Mucosa of descending colon (tissue), 3 donors: ENCODE data around the gene DPRX. TPM values are rescaled to one million over a fixed set of nuclear protein-coding genes. Genes with fewer than 3 reads are reported as not detected.

Source experiments
- ATAC-seq: fragments of 200-7000 bp; cut with Tn5 transposase; one replicate; pipeline ENCODE4 v1.9.1; 2020; ENCODE audit warnings: mild to moderate bottlenecking, moderate library complexity
- DNase-seq, 3 donors: peaks; one replicate each; pipeline ENCODE4 v3.0.0-alpha.2; 2020
- H3K36me3 ChIP-seq: fragments of 200-600 bp; one replicate; pipeline ENCODE4 v1.8.0; 2021; ENCODE audit warnings: low read depth, mild to moderate bottlenecking
- H3K4me1 ChIP-seq: fragments of 200-600 bp; one replicate; pipeline ENCODE4 v1.8.0; 2021; ENCODE audit warnings: low read depth, mild to moderate bottlenecking
- H3K4me3 ChIP-seq: fragments of 200-600 bp; one replicate; pipeline ENCODE4 v1.8.0; 2021; ENCODE audit warnings: mild to moderate bottlenecking
- H3K9me3 ChIP-seq: fragments of 200-600 bp; one replicate; pipeline ENCODE4 v1.8.0; 2021; ENCODE audit warnings: mild to moderate bottlenecking
- intact Hi-C, 2 donors: fragments of 100-400 bp; cut with DNase I in 1 of 2; cut with micrococcal nuclease in 1 of 2; formaldehyde crosslinking; loops; one replicate each; pipeline versions ENCODE4 v1.11.0 to v1.11.1; 2022; cut with DNase I, micrococcal nuclease
- total RNA-seq, 3 donors: library from RNA; stranded (reverse); fragmentation: NEBNext Ultra II Directional in 2 of 3; extraction: Animal tissue kit (Norgen Biotek cat#: 25700) in 2 of 3; gene quantifications; one replicate each; pipeline versions ENCODE4 v1.2.1 to v1.2.4, GENCODE V29; 2021 to 2023
- TF ChIP-seq, protein P1 (sequence below): fragments of 200-600 bp; IDR thresholded peaks from one replicate; pipeline ENCODE4 v1.8.0; 2022; ENCODE audit warnings: antibody characterized with exemption, mild to moderate bottlenecking
- donor health status: DM: no; HTN: no; CAD: no; lungs with moderate emphysema.
- donor health status: DM: no; HTN: no; CAD: no.
- donor health status: DM: no; HTN: yes; CAD: no.

DPRX gene
- total RNA-seq, 3 donors from 2014 or later: not detected

DNA sequence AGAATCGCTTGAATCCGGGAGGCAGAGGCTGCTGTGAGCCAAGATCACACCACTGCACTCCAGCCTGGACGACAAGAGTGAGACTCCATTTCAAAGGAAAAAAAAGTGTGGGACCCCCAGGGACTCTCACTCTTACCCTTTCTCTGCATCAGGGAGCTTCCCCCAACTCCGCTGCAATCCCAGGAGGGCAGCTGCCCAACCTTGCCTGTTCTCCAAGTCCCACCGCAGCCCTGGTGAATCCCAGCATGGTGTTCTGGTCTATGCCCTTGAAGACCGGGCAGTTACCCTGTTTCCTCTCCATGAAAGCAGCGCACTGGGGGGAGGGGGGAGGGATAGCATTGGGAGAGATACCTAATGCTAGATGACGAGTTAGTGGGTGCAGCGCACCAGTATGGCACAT lies 35.7 kb upstream of the DPRX start:
- intact Hi-C loops: no loop called here
- TF ChIP-seq, protein P1, sequence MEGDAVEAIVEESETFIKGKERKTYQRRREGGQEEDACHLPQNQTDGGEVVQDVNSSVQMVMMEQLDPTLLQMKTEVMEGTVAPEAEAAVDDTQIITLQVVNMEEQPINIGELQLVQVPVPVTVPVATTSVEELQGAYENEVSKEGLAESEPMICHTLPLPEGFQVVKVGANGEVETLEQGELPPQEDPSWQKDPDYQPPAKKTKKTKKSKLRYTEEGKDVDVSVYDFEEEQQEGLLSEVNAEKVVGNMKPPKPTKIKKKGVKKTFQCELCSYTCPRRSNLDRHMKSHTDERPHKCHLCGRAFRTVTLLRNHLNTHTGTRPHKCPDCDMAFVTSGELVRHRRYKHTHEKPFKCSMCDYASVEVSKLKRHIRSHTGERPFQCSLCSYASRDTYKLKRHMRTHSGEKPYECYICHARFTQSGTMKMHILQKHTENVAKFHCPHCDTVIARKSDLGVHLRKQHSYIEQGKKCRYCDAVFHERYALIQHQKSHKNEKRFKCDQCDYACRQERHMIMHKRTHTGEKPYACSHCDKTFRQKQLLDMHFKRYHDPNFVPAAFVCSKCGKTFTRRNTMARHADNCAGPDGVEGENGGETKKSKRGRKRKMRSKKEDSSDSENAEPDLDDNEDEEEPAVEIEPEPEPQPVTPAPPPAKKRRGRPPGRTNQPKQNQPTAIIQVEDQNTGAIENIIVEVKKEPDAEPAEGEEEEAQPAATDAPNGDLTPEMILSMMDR: no peak
- Histone ChIP-seq H3K9me3 (peaks cover 32% of the 10 kb centered on the region), H3K36me3 (no peaks in the 10 kb centered on the region), H3K4me3 (no peak overlapping the region), H3K4me1 (no peaks in the 10 kb centered on the region)
- ATAC-seq (no peak), DNase-seq (no peak)

DNA sequence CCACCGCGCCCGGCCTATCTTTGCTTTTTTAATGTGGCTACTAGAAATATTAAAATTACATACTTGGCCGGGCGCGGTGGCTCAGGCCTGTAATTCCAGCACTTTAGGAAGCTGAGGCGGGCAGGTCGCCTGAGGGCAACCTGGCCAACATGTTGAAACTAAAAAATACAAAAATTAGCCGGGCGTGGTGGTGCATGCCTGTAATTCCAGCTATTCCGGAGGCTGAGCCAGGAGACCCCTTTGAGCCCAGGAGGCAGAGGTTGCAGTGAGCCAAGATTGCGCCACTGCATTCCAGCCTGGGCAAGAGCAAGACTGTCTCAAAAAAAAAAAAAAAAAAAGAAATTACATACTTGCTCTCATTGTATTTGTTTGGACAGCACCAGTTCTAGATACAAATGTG lies 34.8 kb upstream of the DPRX start:
- TF ChIP-seq, protein P1: no peak
- ATAC-seq (no peak), DNase-seq (peak in 1 of 3 donors; percentile 10)
- H3K4me1 ChIP-seq: no peaks in the 10 kb centered on the region
- H3K9me3 ChIP-seq: peaks cover 35% of the 10 kb centered on the region
- intact Hi-C loops: no loop called here
- H3K36me3 ChIP-seq: no peaks in the 10 kb centered on the region
- no peak overlapping the region for H3K4me3 ChIP-seq

DNA sequence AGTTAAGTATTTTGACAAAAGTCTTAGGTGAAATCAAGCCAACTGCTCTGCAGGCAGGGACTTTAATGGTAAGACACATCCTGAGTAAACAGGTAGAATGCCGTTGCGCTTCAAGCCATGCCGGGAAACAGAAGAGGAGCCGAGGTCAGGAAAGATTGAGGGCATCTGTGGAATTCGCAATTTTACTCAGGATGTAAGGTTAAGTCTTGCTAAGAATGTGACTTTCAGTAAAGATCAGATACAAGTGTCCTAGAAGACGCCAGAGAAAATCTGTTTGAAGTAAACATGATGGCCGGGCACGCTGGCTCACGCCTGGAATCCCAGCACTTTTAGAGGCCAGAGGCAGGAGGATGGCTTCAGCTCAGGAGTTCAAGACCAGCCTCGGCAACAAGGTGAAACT lies 33.4 kb upstream of the DPRX start:
- TF ChIP-seq, protein P1: no peak
- DNase-seq: no peak
- H3K4me3 ChIP-seq: no peak overlapping the region
- ATAC-seq: no peak
- no peaks in the 10 kb centered on the region for H3K4me1 ChIP-seq
- H3K9me3 ChIP-seq: peaks cover 23% of the 10 kb centered on the region
- intact Hi-C loops: no loop called here
- no peaks in the 10 kb centered on the region for H3K36me3 ChIP-seq

DNA sequence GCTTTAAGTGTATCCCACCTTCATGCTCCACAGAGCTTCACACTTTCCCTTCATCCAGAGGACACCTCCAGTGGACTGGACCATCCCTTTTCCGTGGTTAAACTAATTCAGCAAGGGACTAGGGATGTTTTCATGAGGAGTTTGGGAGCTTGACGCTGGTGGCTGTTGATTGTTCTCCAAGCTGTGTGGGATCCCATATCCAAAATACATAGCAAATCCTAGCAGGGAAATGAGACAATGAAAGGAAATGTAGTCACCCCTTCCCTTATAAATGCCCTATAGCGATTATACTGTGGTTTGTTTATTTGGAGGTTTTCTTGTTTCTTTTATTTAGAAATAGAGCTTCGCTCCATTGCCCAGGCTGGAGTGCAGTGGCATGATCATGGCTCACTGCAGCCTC lies 31.6 kb upstream of the DPRX start:
- DNase-seq: no peak
- no peaks in the 10 kb centered on the region for H3K4me1 ChIP-seq
- peaks cover 25% of the 10 kb centered on the region for H3K9me3 ChIP-seq
- TF ChIP-seq, protein P1: no peak
- no peak overlapping the region for H3K4me3 ChIP-seq
- ATAC-seq: no peak
- H3K36me3 ChIP-seq: no peaks in the 10 kb centered on the region
- intact Hi-C loops: no loop called here

DNA sequence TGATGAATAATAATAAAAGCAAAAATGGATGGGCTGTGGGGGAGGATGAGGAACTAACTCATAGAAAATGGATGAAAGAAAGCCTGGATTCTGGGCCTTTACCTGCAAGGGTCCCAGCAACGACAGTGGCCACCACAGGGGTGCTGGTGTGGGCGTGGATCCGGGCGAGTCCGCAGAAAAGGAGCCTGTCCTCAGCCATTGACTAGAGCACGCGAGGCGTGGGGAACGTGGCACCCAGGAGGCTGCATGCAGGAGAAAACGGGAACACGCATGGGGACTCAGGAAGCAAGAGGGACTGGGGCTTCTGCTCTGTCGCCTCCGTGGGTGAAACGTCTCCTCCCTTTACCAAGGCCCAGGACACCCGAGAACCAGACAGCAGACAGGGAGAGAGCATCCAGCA lies 25.8 kb upstream of the DPRX start:
- H3K36me3 ChIP-seq: no peaks in the 10 kb centered on the region
- ATAC-seq: no peak
- intact Hi-C loops: no loop called here
- DNase-seq: no peak
- H3K4me3 ChIP-seq: no peak overlapping the region
- H3K4me1 ChIP-seq: no peaks in the 10 kb centered on the region
- TF ChIP-seq, protein P1: no peak
- peaks cover 38% of the 10 kb centered on the region for H3K9me3 ChIP-seq

DNA sequence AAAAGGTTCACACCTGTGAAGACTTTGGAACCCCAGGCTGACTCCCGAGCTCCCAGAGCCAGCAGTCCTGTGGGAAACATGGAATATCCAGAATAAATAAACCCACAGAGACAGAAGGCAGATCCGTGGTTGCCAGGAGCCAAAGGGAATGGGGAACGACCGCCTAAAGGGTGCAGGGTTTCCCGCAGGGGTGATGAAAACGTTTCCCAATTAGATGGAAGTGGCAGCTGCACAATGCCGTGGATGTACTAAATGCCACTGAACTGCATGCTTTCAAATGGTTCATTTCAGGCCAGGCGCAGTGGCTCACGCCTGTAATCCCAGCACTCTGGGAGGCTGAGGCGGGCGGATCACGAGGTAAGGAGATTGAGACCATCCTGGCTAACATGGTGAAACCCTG lies 23.4 kb upstream of the DPRX start:
- DNase-seq (no peak), ATAC-seq (no peak)
- intact Hi-C loops: no loop called here
- Histone ChIP-seq H3K9me3 (peaks cover 37% of the 10 kb centered on the region), H3K4me3 (no peak overlapping the region), H3K36me3 (no peaks in the 10 kb centered on the region), H3K4me1 (no peaks in the 10 kb centered on the region)
- TF ChIP-seq, protein P1: no peak
